GM12865 (cell line): Measurements from ENCODE around the gene AMFR.

Experiments used
- DNase-seq: peaks from one replicate; pipeline ENCODE4 v3.0.0; 2010; ENCODE audit warnings: low read depth
- H3K4me3 ChIP-seq: 2 replicates; pipeline ENCODE4 v1.5.1; 2011; ENCODE audit warnings: mild to moderate bottlenecking, low read depth, low read length, control low read depth
- CTCF ChIP-seq: IDR thresholded peaks from 2 replicates; pipeline ENCODE4 v1.5.1; 2011; ENCODE audit warnings: low read length, control low read depth, low read depth, inconsistent platforms; ENCODE audit not compliant: insufficient read depth; ENCODE audit errors: missing control alignments

AMFR gene

GRCh38 chr16:56462064-56462796 is 36.9 kb upstream of the AMFR start:
- DNase-seq: no peak
- TF ChIP-seq CTCF: no peak
- no peak overlapping the region for H3K4me3 ChIP-seq

- no peak for TF ChIP-seq CTCF
- DNase-seq: no peak
- H3K4me3 ChIP-seq: no peak overlapping the region
Observed at GRCh38 chr16:56460101-56460500, 34.8 kb upstream of the AMFR start.

GRCh38 chr16:56457927-56458470 is 32.7 kb upstream of the AMFR start:
- DNase-seq: no peak
- no peak for TF ChIP-seq CTCF
- H3K4me3 ChIP-seq: no peak overlapping the region

- DNase-seq: peak; percentile 20
- H3K4me3 ChIP-seq: peak overlapping the region; percentile 99
- TF ChIP-seq CTCF: no peak
Observed at GRCh38 chr16:56451753-56452689, 26.7 kb upstream of the AMFR start.

GRCh38 chr16:56450986-56451752 is 25.8 kb upstream of the AMFR start, which contains the start of the genes NUDT21 and OGFOD1:
Gene NUDT21, minus strand, starts transcription at chr16:56451332. Its CDS starts 130 bp downstream, at chr16:56451202.
Gene OGFOD1, plus strand, starts transcription at chr16:56451554. Its CDS starts 59 bp downstream, at chr16:56451613.
- DNase-seq: peak; percentile 97
- no peak for TF ChIP-seq CTCF
- peak within 1 kb of the TSS; percentile 99 for H3K4me3 ChIP-seq
